ENCODE measurements around the gene KIF26B. TPM values are rescaled to one million over a fixed set of nuclear protein-coding genes. Genes with fewer than 3 reads are reported as not detected.

The KIF26B gene
- total RNA-seq, 2 experiments from 2014 or later: not detected

DNA sequence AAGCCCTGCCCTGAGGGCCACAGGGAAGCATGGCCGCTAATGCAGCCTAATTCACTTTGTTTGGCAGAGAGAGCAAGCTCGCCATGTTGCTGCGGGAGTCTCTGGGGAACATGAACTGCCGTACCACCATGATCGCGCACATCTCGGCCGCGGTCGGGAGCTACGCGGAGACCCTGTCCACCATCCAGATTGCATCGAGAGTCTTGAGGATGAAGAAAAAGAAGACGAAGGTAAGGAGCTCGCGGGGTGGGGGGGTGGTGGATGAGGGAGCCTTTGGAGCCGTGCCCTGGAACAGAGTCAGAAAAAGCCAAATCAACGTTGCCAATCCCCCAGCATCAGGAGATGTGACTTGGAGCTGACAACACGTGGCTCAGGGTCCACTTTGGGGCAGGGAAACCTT lies 529.4 kb downstream of the KIF26B start:
- ChIA-PET CTCF (ENCODE audit: unreplicated experiment) (no interaction called here), POLR2A (no interaction called here)
- H3K79me2 ChIP-seq (ENCODE audit: insufficient read depth, low read depth, low read length): no peaks in the 10 kb centered on the region
- no peaks in the 10 kb centered on the region for H3K9me2 ChIP-seq (ENCODE audit: insufficient read depth, low read length)
- no peak overlapping the region for H3K4me2 ChIP-seq (ENCODE audit: low read length)
- no peak for TF ChIP-seq EZH2phosphoT487 (IDR thresholded peaks at IDR 0.05; ENCODE audit: borderline replicate concordance, low read depth, low read length)
- TF ChIP-seq, protein P1, sequence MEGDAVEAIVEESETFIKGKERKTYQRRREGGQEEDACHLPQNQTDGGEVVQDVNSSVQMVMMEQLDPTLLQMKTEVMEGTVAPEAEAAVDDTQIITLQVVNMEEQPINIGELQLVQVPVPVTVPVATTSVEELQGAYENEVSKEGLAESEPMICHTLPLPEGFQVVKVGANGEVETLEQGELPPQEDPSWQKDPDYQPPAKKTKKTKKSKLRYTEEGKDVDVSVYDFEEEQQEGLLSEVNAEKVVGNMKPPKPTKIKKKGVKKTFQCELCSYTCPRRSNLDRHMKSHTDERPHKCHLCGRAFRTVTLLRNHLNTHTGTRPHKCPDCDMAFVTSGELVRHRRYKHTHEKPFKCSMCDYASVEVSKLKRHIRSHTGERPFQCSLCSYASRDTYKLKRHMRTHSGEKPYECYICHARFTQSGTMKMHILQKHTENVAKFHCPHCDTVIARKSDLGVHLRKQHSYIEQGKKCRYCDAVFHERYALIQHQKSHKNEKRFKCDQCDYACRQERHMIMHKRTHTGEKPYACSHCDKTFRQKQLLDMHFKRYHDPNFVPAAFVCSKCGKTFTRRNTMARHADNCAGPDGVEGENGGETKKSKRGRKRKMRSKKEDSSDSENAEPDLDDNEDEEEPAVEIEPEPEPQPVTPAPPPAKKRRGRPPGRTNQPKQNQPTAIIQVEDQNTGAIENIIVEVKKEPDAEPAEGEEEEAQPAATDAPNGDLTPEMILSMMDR (conservative IDR thresholded peaks at IDR 0.05; ENCODE audit: low read length): no peak
- no peak for DNase-seq (ENCODE audit: low spot score)
- no peak overlapping the region for H3K27ac ChIP-seq (ENCODE audit: low read depth, low read length, poor library complexity, severe bottlenecking)
- no TSS peak for BruUV-seq (replicated peaks)
- no peak overlapping the region for H2AFZ ChIP-seq (ENCODE audit: low read length)
- H4K20me1 ChIP-seq (ENCODE audit: insufficient read depth, low read length): no peaks in the 10 kb centered on the region
- no peaks in the 10 kb centered on the region for H3K9me3 ChIP-seq (ENCODE audit: low read length)
- intact Hi-C loops (cut with micrococcal nuclease; ENCODE audit: unreplicated experiment): no loop called here
- no peaks in the 10 kb centered on the region for H3K36me3 ChIP-seq (ENCODE audit: insufficient read depth, low read length)
- peaks cover 8% of the 10 kb centered on the region for H3K4me1 ChIP-seq (ENCODE audit: insufficient read depth, low read length, poor library complexity, severe bottlenecking)
- H3K4me3 ChIP-seq (ENCODE audit: low read depth, low read length, poor library complexity, severe bottlenecking): no peak overlapping the region

DNA sequence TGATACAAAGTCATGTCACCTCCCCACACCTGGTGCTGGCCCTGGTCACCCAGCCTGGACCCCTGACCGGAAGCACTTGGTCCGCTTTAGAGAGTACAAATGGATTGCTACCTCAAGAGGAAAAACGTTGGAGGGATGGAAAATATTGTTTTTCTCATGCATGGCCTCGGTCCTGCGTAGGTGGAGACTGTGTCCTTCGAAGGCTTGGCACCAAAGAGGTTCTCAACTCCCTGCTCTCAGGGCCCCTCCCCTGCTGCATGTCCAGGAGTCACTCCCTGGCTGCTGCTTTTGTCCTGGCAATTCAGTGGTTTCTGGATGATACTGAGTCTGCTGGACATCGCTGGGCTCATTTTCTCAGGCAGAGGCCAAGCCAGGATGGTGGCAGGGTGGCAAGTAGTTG lies 529.8 kb downstream of the KIF26B start:
- ChIA-PET CTCF (ENCODE audit: unreplicated experiment) (no interaction called here), POLR2A (no interaction called here)
- no peaks in the 10 kb centered on the region for H4K20me1 ChIP-seq (ENCODE audit: insufficient read depth, low read length)
- H3K36me3 ChIP-seq (ENCODE audit: insufficient read depth, low read length): no peaks in the 10 kb centered on the region
- H3K4me2 ChIP-seq (ENCODE audit: low read length): no peak overlapping the region
- H3K79me2 ChIP-seq (ENCODE audit: insufficient read depth, low read depth, low read length): no peaks in the 10 kb centered on the region
- no peak overlapping the region for H2AFZ ChIP-seq (ENCODE audit: low read length)
- H3K4me3 ChIP-seq (ENCODE audit: low read depth, low read length, poor library complexity, severe bottlenecking): no peak overlapping the region
- H3K9me2 ChIP-seq (ENCODE audit: insufficient read depth, low read length): no peaks in the 10 kb centered on the region
- no peak overlapping the region for H3K27ac ChIP-seq (ENCODE audit: low read depth, low read length, poor library complexity, severe bottlenecking)
- intact Hi-C loops (cut with micrococcal nuclease; ENCODE audit: unreplicated experiment): no loop called here
- no peak for DNase-seq (ENCODE audit: low spot score)
- TF ChIP-seq EZH2phosphoT487 (IDR thresholded peaks at IDR 0.05; ENCODE audit: borderline replicate concordance, low read depth, low read length): no peak
- TF ChIP-seq, protein P1 (conservative IDR thresholded peaks at IDR 0.05; ENCODE audit: low read length): no peak
- peaks cover 7% of the 10 kb centered on the region for H3K4me1 ChIP-seq (ENCODE audit: insufficient read depth, low read length, poor library complexity, severe bottlenecking)
- no TSS peak for BruUV-seq (replicated peaks)
- H3K9me3 ChIP-seq (ENCODE audit: low read length): no peaks in the 10 kb centered on the region

DNA sequence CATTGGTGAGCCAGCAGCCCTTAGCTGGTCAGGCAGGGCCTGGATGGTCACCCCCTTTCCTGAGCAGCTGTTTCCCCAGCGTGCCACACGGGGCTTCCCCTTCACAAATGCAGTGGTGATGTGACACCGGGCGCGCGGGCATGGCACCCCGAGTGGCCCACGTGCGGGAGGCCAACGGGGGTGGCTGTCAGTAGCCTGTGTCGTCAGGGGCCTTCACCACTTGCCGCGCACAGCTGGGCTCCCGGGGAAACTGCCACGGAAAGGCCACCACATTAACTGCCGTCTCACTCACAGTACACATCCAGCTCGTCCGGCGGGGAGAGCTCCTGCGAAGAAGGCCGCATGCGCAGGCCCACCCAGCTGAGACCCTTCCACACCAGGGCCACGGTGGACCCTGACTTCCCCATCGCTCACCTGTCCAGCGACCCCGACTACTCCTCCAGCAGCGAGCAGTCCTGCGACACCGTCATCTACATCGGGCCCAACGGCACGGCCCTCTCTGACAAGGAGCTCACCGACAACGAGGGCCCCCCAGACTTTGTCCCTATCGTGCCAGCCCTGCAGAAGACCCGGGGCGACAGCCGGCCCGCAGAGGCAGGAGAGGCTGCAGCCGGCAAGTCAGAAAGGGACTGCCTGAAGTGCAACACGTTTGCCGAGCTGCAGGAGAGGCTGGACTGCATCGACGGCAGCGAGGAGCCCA lies 530.5 kb downstream of the KIF26B start:
- BruUV-seq (replicated peaks): no TSS peak
- no peaks in the 10 kb centered on the region for H3K9me3 ChIP-seq (ENCODE audit: low read length)
- no peaks in the 10 kb centered on the region for H3K36me3 ChIP-seq (ENCODE audit: insufficient read depth, low read length)
- ChIA-PET CTCF (ENCODE audit: unreplicated experiment) (no interaction called here), POLR2A (interaction anchor here (0.6 kb wide), 1 partner anchor 16 kb away, joined by 3 read pairs; no protein-coding TSS in a partner anchor)
- no peak for TF ChIP-seq EZH2phosphoT487 (IDR thresholded peaks at IDR 0.05; ENCODE audit: borderline replicate concordance, low read depth, low read length)
- TF ChIP-seq, protein P1 (conservative IDR thresholded peaks at IDR 0.05; ENCODE audit: low read length): no peak
- intact Hi-C loops (cut with micrococcal nuclease; ENCODE audit: unreplicated experiment): no loop called here
- H3K27ac ChIP-seq (ENCODE audit: low read depth, low read length, poor library complexity, severe bottlenecking): no peak overlapping the region
- peaks cover under 1% of the 10 kb centered on the region for H3K4me1 ChIP-seq (ENCODE audit: insufficient read depth, low read length, poor library complexity, severe bottlenecking)
- no peak overlapping the region for H2AFZ ChIP-seq (ENCODE audit: low read length)
- no peaks in the 10 kb centered on the region for H3K79me2 ChIP-seq (ENCODE audit: insufficient read depth, low read depth, low read length)
- H3K9me2 ChIP-seq (ENCODE audit: insufficient read depth, low read length): no peaks in the 10 kb centered on the region
- no peak overlapping the region for H3K4me2 ChIP-seq (ENCODE audit: low read length)
- DNase-seq (ENCODE audit: low spot score): no peak
- no peak overlapping the region for H3K4me3 ChIP-seq (ENCODE audit: low read depth, low read length, poor library complexity, severe bottlenecking)
- H4K20me1 ChIP-seq (ENCODE audit: insufficient read depth, low read length): no peaks in the 10 kb centered on the region

All from OCI-LY7 (cell line).